Rectal smooth muscle tissue (tissue), 1 donor: ENCODE measurements around the gene CDKAL1.

ENCODE experiments used
- H3K27ac ChIP-seq: one replicate; pipeline ENCODE4 v1.7.0; 2013; ENCODE audit warnings: low read depth, low read length, inconsistent platforms
- H3K27me3 ChIP-seq: one replicate; pipeline ENCODE4 v1.7.0; 2013; ENCODE audit warnings: low read length; ENCODE audit not compliant: control insufficient read depth, insufficient read depth
- H3K36me3 ChIP-seq: one replicate; pipeline ENCODE4 v1.7.0; 2013; ENCODE audit warnings: low read length; ENCODE audit not compliant: control insufficient read depth, insufficient read depth
- H3K4me1 ChIP-seq: one replicate; pipeline ENCODE4 v1.7.0; 2013; ENCODE audit warnings: low read length; ENCODE audit not compliant: control insufficient read depth, insufficient read depth
- H3K4me3 ChIP-seq: one replicate; pipeline ENCODE4 v1.7.0; 2013; ENCODE audit warnings: low read length
- H3K9ac ChIP-seq: one replicate; pipeline ENCODE4 v1.7.0; 2013; ENCODE audit warnings: low read length

Gene CDKAL1

DNA sequence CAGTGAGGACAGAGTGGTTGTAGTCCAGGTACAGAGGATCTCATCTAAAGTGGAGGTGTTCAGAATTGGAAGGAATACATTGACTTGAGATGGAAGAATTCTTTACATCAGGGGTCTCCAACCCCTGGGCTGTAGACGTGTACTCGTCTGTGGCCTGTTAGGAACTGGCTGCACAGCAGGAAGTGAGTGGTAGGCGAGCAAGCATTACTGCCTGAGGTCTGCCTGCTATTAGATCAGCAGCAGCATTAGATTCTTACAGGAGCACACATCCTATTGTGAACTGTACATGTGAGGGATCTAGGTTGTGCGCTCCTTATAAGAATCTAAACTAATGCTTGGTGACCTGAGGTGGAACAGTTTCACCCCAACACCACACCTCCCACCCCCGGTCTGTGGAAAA, 121.1 kb downstream of the CDKAL1 start:
- no peak overlapping the region for H3K27ac ChIP-seq
- no peaks in the 10 kb centered on the region for H3K4me1 ChIP-seq
- no peak overlapping the region for H3K9ac ChIP-seq
- H3K36me3 ChIP-seq: no peaks in the 10 kb centered on the region
- no peak overlapping the region for H3K4me3 ChIP-seq
- H3K27me3 ChIP-seq: no peaks in the 10 kb centered on the region

DNA sequence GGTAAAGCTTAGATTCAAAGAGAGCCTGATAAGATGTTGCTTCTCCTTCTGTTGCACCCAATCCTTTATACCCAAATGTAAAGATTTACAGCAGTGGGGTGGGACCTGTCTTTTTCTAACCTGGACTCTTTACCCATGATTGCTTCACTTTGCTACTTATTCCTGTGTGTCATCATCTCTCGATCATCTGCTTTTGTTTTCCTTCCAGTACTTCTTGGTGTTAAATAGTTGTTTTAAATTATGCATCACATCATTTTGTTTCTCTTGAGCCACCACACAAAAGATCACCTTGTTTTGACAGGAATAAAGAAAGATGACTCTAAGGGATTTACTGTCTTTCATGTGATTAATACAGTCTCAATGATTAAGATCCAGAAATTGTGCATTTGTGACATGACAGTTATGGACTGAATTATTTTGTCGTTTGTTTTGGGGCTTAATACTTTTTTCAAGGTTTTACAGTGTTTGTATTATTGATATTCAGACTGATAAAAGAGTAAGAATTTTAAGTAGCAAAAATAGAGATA, 123.1 kb downstream of the CDKAL1 start:
- no peaks in the 10 kb centered on the region for H3K4me1 ChIP-seq
- no peak overlapping the region for H3K27ac ChIP-seq
- no peak overlapping the region for H3K4me3 ChIP-seq
- H3K9ac ChIP-seq: no peak overlapping the region
- no peaks in the 10 kb centered on the region for H3K27me3 ChIP-seq
- H3K36me3 ChIP-seq: no peaks in the 10 kb centered on the region

DNA sequence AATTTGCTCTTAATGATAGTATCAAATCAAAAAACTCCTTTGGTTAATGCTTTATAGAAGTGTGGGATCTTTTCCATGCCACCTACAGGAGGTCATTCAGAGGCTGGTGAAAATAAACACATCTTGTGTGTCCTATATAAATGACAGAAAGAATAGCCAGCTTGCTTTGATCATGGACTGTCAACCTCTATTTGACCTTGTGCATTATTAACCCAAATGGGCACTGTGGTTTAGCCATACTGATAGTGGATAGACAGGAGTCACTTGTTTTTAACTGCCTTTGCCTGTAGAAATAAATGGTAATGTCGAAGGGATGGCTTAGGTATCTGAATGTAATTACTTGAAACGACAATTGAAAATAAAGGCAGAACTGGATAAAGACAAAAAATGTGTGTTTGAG, 123.8 kb downstream of the CDKAL1 start:
- no peaks in the 10 kb centered on the region for H3K27me3 ChIP-seq
- H3K27ac ChIP-seq: no peak overlapping the region
- no peaks in the 10 kb centered on the region for H3K36me3 ChIP-seq

DNA sequence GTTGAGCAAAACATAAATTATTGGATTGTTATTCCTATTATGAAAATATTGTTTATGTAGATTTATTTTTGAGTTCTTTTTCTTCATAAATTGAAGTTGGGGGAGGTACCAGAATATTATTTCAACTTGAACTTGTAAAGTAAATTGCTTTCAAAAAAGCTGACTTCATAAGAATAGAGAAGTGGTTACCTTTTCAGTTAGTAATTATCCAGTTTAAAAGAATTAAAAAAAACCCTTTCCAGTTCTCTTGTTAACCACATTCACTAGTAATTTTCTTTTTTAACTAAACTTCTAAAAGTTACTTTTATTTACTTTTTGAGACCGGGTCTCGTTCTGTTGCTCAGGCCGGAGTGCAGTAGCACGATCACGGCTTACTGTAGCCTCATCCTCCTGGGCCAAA, 124.3 kb downstream of the CDKAL1 start:
- Histone ChIP-seq H3K4me1 (no peaks in the 10 kb centered on the region), H3K36me3 (no peaks in the 10 kb centered on the region), H3K27ac (no peak overlapping the region), H3K9ac (no peak overlapping the region), H3K27me3 (no peaks in the 10 kb centered on the region), H3K4me3 (no peak overlapping the region)

More for the DNA sequence above, 123.8 kb downstream of the CDKAL1 start:
- H3K4me3 ChIP-seq: no peak overlapping the region
- no peaks in the 10 kb centered on the region for H3K4me1 ChIP-seq
- H3K9ac ChIP-seq: no peak overlapping the region

DNA sequence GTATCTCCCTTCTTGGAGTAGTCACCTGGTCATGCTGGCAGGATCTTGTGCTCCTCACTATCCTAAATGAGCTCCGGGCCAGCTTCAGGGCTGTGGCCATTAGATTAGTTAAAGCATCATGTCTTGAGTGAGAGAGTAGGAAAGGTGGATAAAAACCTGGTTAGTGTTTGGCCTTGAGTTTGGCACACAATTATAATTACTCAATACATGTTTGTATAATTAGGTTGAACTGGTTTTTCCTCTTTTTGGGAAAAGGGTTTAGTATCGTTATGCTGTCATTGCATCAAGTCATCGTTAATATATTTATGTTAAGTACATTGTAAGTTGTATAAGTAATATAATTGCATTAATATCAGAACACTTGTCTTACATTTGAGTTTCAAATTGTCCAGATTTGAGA, 126.3 kb downstream of the CDKAL1 start:
- no peaks in the 10 kb centered on the region for H3K27me3 ChIP-seq
- no peak overlapping the region for H3K9ac ChIP-seq
- no peak overlapping the region for H3K27ac ChIP-seq
- no peak overlapping the region for H3K4me3 ChIP-seq
- H3K4me1 ChIP-seq: no peaks in the 10 kb centered on the region
- H3K36me3 ChIP-seq: no peaks in the 10 kb centered on the region

DNA sequence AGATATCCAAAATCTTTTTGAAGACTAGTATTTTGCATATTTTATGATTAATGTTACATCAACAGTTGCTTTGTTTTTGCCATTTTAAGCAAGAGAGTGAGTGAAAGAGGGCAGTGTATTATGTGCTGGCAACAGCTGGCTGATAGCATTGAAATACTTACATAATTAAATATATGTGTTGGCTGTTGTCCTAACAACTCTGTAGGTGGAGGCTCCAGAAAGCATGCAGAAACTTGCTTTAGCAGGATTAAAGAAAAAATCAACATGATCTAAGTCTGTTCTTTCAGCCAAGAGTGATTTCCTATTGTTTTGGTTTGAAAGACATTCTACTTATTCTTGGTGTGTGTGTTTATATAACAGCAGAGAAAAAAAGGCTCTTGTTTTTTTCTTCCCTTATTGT, 127.5 kb downstream of the CDKAL1 start:
- H3K36me3 ChIP-seq: no peaks in the 10 kb centered on the region
- no peak overlapping the region for H3K27ac ChIP-seq
- H3K9ac ChIP-seq: no peak overlapping the region
- H3K4me3 ChIP-seq: no peak overlapping the region
- no peaks in the 10 kb centered on the region for H3K27me3 ChIP-seq
- no peaks in the 10 kb centered on the region for H3K4me1 ChIP-seq

DNA sequence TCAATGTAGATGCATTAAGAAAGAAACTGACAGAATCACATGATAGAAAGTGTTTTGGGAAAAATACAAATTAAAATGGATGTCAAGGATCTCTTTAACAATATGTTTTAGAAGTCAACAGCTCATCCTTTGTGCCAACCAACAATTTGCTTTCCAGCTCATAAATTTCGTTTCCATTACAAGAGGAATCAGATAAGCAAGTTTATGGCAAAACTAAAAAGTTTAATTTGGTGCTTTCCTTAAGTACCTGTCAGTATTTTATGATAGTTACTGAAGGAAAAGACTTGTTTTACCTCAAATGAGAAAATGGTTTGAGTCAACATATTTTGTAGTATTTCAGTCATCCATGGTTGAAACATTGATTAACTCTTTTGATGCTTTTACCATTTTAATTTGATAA, 130.0 kb downstream of the CDKAL1 start:
- no peaks in the 10 kb centered on the region for H3K4me1 ChIP-seq
- no peak overlapping the region for H3K9ac ChIP-seq
- H3K27ac ChIP-seq: no peak overlapping the region
- H3K27me3 ChIP-seq: no peaks in the 10 kb centered on the region
- no peaks in the 10 kb centered on the region for H3K36me3 ChIP-seq
- H3K4me3 ChIP-seq: no peak overlapping the region

DNA sequence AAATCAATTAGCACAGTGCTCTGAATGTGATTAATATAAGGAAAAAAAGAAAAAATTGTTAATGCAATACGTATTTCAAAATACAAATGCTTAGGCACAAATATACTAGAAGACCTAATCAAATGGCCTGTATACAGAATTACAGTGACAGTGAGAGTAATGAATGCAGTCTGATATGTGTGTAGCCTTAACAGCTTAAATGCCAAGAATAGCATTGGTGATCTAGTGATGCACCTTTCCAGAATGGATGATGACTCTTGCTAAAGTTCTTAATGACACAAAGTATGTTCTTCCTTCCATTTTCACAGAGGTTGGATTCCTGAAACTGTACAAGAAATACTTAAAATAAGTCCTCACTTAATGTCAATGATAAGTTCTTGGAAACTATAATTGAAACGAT, 131.0 kb downstream of the CDKAL1 start:
- Histone ChIP-seq H3K4me3 (no peak overlapping the region), H3K27me3 (no peaks in the 10 kb centered on the region)

DNA sequence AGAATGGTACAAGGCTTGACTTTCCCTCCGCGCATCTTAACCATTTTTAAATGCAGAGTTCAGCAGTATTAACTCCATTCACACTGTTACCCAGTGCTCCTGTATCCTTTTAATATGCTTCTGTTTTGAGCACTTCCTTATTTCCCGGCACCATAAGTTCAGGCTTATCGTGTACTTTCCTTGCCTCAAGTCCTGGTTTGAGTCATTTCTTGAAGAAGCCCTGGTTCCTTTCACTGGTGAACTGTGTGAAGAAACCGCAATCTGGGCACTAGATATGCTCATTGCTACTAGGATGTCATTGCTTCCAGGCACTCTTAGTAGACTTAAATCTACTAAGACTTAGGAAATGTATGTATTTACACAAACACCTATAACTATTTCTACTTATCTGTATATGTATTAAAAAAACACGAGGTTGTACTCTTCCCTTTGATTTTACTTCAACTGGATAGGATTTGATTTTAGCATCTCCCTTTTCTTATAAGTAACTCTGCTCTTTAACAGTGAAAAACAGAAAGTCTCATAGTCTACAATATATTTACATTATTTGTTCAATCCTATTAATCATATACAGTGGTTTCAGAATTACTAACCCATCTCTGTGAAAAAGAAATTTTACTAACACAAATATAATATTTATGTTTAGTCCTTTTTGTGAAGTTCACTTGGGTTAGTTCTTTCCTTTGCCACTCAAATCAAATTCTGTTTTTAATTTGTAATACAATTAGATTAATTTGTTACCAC, 135.5 kb downstream of the CDKAL1 start:
- Histone ChIP-seq H3K9ac (no peak overlapping the region), H3K27me3 (no peaks in the 10 kb centered on the region), H3K36me3 (no peaks in the 10 kb centered on the region), H3K27ac (no peak overlapping the region), H3K4me1 (no peaks in the 10 kb centered on the region), H3K4me3 (no peak overlapping the region)

More for the DNA sequence above, 131.0 kb downstream of the CDKAL1 start:
- Histone ChIP-seq H3K4me1 (no peaks in the 10 kb centered on the region), H3K9ac (no peak overlapping the region), H3K27ac (no peak overlapping the region), H3K36me3 (no peaks in the 10 kb centered on the region)

DNA sequence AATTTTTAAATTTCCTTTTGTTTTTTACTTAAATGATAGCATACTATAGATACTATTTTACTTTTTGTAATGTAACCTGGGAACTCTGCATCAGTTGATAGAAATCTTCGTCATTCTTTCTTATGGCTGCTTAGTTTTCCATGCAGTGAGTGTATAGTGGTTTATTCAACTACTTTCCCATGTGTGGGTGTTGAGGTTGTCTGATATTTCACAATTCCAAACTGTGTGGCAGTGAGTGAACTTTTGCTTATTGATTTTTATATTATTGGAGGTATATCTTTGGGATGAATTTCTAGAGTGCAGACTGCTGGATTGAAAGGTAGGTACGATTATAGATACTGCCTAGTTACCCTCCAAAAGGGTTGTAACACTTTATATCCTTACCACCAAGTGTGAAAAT, 136.5 kb downstream of the CDKAL1 start:
- no peaks in the 10 kb centered on the region for H3K27me3 ChIP-seq
- no peaks in the 10 kb centered on the region for H3K36me3 ChIP-seq
- no peak overlapping the region for H3K9ac ChIP-seq
- no peaks in the 10 kb centered on the region for H3K4me1 ChIP-seq
- H3K4me3 ChIP-seq: no peak overlapping the region
- H3K27ac ChIP-seq: no peak overlapping the region

DNA sequence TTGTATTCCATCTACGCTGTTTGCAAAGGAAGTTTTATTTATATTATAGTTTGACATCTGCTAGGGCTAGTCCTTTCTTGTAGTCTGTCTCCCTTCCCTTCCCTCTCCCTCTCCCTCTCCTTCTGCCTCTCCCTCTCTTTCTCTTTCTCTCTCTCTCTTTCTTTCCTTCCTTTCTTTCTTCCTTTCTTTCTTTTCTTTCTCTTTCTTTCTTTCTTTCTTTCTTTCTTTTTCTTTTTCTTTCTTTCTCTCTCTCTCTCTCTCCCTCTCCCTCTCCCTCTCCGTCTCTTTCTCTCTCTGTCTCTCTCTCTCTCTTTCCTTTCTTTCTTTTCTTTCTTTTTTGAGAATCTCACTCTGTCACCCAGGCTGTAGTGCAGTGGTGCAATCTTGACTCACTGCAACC, 137.8 kb downstream of the CDKAL1 start:
- no peaks in the 10 kb centered on the region for H3K27me3 ChIP-seq
- no peaks in the 10 kb centered on the region for H3K36me3 ChIP-seq
- no peaks in the 10 kb centered on the region for H3K4me1 ChIP-seq
- H3K9ac ChIP-seq: no peak overlapping the region
- H3K27ac ChIP-seq: no peak overlapping the region
- no peak overlapping the region for H3K4me3 ChIP-seq

DNA sequence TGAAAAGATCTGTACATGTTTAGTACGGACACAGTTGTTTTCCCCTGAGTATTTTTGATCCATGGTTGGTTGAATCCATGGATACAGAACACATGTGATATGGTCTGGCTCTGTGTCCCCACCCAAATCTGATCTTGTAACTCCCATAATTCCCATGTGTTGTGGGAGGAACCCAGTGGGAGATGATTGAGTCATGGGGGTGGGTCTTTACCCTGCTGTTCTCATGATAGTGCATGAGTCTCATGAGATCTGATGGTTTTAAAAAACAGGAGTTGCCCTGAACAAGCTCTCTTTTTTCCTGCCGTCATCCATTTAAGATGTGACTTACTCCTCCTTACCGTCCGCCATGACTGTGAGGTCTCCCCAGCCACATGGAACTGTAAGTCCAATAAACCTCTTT, 139.2 kb downstream of the CDKAL1 start:
- H3K9ac ChIP-seq: no peak overlapping the region
- H3K4me3 ChIP-seq: no peak overlapping the region
- H3K36me3 ChIP-seq: no peaks in the 10 kb centered on the region
- H3K27me3 ChIP-seq: no peaks in the 10 kb centered on the region
- no peak overlapping the region for H3K27ac ChIP-seq
- no peaks in the 10 kb centered on the region for H3K4me1 ChIP-seq

DNA sequence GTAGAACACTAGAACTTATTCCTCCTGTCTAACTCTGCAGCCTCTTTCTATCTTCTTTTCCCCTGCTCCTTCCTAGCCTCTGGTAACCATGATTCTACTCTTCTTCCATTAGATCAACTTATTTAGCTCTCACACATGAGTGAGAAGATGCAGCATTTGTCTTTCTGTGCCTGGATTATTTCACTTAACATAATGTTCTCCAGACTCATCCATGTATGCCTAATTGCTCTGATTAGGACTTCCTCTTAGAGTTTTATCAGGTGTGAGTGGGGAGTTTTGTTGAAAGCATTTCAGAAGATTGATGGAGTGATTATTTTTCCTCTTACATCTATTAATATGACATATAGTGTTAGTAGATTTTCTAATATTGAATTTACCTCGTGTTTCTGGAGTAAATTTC, 140.4 kb downstream of the CDKAL1 start:
- H3K27ac ChIP-seq: no peak overlapping the region
- H3K27me3 ChIP-seq: no peaks in the 10 kb centered on the region
- no peaks in the 10 kb centered on the region for H3K36me3 ChIP-seq
- H3K4me3 ChIP-seq: no peak overlapping the region
- H3K4me1 ChIP-seq: no peaks in the 10 kb centered on the region
- H3K9ac ChIP-seq: no peak overlapping the region
